NCI-H146 treated with DMSO at 0.1 percent for 48 hours (cell line): Measurements from ENCODE around the gene SNED1.

Experiments
- DNase-seq: peaks from one replicate; lab custom pipeline; 2025; ENCODE audit not compliant: unreplicated experiment; lab: John Stamatoyannopoulos, UW

Gene SNED1

DNA sequence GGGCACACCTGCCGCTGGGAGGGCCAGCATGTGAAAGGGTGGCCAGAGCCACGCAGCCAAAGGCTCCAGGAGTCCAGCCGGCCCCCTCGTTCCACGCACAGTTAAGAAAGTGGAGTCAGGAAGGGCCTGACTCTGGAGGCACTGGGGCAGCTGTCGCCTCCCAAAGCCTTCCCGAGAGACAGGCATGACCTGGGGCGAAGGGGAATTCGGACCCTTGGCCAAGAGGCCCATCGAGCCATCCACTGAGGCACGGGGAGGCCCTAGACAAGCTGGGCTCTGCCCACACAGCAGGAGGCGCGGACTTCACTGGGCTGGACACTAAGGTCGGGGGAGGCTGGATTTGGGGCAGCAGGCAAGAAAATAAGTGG is 38.5 kb upstream of the SNED1 start:
- no peak for DNase-seq

- DNase-seq, result no peak
Measured at GRCh38 chr2:240960309-240960970, 38.0 kb upstream of the SNED1 start.

GRCh38 chr2:240960971-240961876 is 37.2 kb upstream of the SNED1 start:
- DNase-seq, result no peak

GRCh38 chr2:240961910-240962299 is 36.5 kb upstream of the SNED1 start:
- DNase-seq, result no peak

DNA sequence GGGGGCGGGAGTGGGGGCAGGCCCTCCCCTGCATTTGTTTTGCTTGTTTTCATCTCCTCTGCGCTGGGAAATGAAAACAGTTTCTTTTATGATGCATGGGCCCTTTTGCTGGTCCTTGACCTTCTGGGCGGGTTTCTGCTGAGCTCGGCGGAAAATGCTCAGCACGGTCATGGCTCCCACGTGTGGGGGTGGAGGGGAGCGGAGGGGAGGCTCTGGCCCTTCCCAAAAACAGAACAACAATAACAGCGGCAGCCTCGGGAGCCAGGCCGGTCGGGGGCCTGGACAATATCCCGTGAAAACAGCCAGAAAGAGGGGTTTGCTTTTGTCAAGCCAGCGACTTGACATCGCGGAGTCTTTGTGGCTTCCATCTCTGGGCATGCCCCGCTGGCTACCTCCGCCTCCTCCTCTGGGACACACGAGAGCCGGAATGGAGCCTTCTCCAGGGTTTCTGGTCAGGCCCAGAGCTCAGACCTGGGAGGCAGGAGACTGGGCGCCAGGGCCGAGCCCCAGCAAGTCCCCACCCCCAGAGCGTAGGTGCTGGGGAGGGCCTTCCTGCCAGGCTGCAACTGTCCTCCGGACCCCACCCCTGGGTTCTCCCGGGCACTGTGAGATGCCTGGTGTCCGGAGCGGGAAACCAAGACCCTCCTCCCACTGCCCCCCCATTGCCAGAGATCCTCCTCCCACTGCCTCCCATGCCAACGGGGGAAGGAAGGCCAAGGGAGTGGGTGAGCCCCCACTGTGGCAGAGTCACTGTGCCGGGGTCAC is 35.9 kb upstream of the SNED1 start:
- no peak for DNase-seq

- no peak for DNase-seq
Measured at GRCh38 chr2:240963065-240963867, 35.2 kb upstream of the SNED1 start.

GRCh38 chr2:240963868-240964703 is 34.3 kb upstream of the SNED1 start:
- DNase-seq, result no peak

GRCh38 chr2:240964704-240965295 is 33.6 kb upstream of the SNED1 start:
- DNase-seq, result no peak

DNA sequence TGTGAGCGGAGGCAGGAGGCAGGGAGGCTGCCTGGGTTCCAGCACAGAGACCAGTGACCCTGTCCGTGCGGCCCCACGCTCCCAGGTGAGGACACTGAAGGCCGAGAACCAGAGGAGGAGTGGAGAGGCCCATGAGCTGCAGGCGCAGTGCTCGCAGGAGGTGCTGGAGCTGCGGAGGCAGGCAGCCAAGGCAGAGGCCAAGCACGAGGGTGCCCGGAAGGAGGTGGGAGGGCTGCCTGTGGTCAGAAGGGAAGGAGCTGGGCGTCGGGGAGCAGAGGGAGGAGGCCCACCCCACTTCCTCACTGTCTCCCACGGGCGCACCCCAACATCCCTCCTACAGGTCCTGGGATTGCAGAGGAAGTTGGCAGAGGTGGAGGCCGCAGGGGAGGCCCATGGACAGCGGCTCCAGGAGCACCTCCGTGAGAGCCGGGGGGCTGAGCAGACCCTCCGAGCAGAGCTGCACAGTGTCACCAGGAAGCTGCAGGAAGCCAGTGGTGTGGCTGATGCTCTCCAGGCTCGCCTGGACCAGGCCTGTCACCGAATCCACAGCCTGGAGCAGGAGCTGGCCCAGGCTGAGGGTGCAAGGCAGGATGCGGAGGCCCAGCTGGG is 33.0 kb upstream of the SNED1 start:
- no peak for DNase-seq

GRCh38 chr2:240965905-240966456 is 32.4 kb upstream of the SNED1 start:
- no peak for DNase-seq

- DNase-seq, result no peak
Measured at GRCh38 chr2:240966457-240966905, 31.9 kb upstream of the SNED1 start.

DNA sequence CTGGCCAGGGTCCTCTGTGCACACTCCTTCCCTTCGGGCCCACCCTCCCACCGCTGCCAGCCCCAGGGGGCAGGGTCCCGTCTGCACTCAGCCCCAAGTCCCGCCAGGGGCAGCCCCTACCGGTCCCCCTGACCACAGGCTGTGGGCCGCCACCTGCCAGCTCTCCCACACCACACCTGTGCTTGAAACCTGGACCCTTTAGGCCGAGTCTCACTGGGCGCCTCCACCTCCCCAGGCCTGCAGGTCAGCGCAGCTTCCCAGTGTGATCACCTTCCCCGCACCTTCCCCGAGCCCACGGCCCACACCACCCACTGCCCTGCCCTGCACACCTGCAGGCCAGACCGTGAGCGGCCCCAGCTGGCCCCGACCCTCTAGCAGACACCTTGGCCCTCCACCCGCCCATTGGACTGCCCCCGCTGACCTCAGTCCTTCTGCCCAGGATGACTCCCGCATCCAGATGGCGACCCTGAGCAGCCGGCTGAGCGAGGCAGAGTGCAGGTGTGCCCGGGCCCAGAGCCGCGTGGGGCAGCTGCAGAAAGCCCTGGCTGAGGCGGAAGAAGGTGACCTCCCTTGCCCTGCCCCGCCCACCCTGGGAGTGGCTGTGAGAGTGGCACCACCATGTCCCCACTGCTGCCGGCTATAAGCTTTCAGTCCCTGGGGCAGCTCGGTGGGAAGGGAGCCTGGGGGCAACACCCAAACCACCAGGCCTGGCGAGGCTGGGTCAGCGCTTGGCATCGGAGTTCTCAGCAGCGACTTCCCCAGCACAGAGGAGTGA is 31.3 kb upstream of the SNED1 start:
- no peak for DNase-seq

DNA sequence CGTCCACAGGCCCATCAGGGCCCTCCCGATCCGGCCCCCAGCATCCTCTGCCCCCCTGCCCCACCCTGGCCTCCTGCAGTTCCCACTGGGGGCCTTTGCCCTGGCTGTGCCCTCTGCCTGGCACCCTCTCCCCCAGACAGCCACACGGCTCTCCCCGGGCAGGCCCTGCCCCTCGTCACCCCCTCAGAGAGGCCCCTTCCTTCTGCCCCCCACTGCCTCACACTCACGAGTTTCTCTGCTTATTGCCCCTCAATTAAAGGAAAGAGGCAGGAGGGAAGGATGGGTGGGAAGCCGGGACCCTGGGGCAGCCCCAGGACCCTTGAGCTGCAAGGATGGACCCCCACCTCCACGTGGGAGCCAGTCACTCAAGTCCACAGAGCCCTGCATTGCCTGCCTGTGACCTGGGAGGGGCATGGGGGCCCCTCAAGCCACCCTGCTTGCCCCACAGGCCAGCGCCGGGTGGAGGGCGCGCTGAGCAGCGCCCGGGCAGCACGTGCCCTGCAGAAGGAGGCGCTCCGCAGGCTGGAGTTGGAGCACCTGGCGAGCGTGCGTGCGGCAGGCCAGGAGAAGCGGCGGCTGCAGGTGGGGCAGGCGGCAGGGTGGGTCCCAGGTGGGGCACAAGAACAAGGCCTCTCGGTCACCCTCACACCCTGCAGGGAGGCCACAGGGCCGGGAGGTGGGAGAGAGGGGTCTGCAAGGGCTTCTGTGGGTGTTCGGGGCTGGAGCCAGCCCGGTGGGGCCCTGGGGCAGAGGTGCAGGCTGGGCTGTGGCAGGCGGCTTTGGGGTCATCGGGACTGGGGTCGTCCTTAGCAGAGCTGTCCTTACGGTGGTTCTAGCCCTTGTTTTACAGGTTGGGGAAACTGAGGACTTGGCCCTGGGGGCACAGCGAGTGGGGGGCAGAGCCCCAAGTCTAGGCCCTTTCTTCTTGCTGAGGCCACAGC is 30.5 kb upstream of the SNED1 start:
- DNase-seq, result no peak

- DNase-seq, result no peak
Measured at GRCh38 chr2:240968731-240969624, 29.4 kb upstream of the SNED1 start.

- no peak for DNase-seq
Measured at GRCh38 chr2:240970104-240970503, 28.3 kb upstream of the SNED1 start.

DNA sequence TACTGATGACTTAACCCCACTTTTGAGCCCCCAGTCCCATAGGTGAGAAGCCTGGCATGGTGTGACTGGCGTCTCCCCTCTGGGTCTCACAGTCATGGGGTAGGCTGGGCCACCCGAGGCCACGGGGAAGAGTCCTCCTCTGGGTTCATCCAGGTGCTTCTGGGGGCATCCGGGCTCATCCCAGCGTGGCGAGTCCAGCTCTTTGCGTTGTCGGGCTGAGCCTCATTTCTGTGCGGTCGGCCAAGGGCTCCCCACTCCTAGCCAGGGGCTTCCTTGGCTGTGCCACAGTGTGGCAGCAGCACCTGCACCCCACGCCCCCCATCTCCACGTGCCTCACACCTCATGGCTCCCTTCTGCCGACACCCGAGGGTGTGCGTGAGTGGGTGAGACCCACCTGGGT is 27.6 kb upstream of the SNED1 start:
- no peak for DNase-seq
